ENCODE results near the gene CCDC15. TPM values are rescaled to one million over a fixed set of nuclear protein-coding genes. Genes with fewer than 3 reads are reported as not detected.

The CCDC15 gene
- total RNA-seq, 2 experiments from 2014 or later: 4.3 to 4.5 TPM

DNA sequence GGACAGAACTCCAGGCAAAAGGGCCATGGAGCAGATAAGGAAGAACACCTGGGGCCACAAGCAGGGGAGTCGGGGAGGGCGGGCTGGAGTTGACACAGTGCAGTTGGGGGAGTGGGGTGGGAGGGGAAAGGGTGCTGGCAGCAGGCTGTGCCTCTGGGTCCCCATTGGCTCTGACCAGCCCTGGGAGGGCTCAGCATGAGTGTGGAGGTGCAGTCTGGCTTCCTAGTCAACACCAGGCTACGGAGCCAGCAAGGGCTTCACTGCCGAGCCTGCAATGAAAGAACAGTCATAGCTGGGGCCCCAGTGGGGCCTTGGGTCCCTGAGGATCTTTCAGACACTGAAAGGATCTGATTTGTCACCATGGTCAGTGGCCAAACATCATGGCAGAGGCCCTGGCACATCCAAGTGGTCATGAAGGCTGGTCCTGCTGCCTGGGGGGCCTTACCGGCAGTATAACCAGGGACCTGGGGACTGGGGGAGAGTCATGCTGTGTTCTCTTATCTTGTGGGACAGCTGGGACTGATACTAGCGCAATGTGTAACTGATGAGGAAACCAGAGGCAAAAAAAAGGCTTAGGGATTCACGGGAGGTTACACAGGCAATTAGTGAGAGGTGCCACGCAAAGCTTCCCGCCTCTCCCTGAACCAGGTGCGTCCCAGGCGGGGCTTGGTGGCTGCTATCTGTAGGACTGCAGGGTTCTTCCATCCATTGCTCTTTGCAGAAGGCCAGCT is 120.7 kb downstream of the CCDC15 start:
- H3K4me1 Mint-ChIP-seq: peaks cover 13% of the 10 kb centered on the region
- H3K9me3 Mint-ChIP-seq: no peaks in the 10 kb centered on the region
- no peak overlapping the region for H3K27ac Mint-ChIP-seq
- no peak for DNase-seq
- H3K36me3 Mint-ChIP-seq: no peaks in the 10 kb centered on the region
- peaks cover 6% of the 10 kb centered on the region for H3K27me3 Mint-ChIP-seq
- H3K4me3 Mint-ChIP-seq: no peak overlapping the region

DNA sequence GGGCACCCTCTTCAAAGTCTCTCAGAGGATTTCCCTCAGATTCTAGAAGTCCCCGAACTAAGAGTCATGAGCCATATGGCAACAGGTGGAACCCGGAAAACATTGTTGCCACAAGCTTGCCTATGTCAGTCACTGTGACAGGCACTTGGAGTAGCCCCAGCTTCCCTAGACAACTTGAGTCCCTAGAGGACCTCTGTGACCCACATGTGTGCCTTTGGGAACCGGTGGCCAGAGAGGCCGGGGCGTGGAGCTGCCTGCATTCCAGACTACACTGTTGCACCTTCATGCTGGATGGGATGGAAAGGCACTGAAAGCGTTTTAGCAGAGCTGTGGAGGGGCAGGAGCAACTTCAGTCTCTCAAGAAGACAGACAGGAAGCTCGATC is 121.2 kb downstream of the CCDC15 start:
- Mint-ChIP-seq H3K4me3 (no peak overlapping the region), H3K27me3 (peaks cover under 1% of the 10 kb centered on the region), H3K27ac (no peak overlapping the region), H3K36me3 (no peaks in the 10 kb centered on the region), H3K4me1 (peaks cover 9% of the 10 kb centered on the region), H3K9me3 (no peaks in the 10 kb centered on the region)
- DNase-seq: no peak

DNA sequence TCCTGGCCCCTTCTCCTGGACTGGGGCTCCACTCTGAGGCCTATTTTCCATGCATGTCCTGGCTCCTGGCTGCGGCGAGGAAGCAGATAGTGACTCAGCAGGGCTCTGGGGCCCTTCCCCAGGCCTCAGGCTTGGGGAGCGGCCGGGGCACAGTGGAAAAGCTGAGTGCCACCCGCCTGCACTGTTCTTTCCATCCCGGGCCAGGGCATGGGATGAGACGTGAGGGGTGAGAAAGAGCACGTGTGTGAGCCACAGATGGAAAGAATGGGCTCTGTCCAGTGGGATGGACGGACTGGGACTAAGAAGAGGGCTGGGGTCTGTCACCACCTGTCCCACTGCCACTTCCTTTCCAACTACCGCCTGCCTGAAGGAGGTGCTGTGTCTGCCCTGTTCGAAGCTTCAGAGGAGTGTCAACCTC is 121.9 kb downstream of the CCDC15 start:
- H3K4me3 Mint-ChIP-seq: no peak overlapping the region
- DNase-seq: no peak
- no peaks in the 10 kb centered on the region for H3K27me3 Mint-ChIP-seq
- no peak overlapping the region for H3K27ac Mint-ChIP-seq
- no peaks in the 10 kb centered on the region for H3K36me3 Mint-ChIP-seq
- no peaks in the 10 kb centered on the region for H3K9me3 Mint-ChIP-seq
- peaks cover 4% of the 10 kb centered on the region for H3K4me1 Mint-ChIP-seq

DNA sequence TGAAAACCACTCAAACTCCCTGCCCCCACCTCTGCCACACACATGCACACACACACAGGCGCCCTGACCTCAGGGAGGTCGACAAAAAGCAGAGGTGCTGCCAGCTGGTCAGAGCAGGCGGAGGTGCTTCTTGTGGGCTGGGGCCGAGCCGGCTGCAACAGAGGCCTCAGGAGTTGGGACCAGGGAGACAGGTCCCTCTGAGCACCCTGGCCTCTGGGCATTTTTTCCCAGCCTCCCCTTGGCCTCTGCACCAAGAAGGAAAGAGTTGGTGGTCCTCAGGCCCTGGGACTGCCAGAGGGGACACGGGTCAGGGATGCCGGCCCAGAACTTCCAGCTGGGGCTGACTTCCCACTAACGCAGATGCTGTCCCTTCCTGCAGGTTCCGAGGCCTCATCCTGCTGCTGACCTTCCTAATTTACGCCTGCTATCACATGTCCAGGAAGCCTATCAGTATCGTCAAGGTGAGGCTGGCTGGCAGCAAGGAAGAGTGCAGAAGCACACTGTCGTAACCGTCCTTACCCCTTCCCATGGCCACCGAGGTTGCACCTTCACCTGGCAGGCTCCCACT is 122.5 kb downstream of the CCDC15 start:
- no peak overlapping the region for H3K4me3 Mint-ChIP-seq
- no peaks in the 10 kb centered on the region for H3K27me3 Mint-ChIP-seq
- no peak overlapping the region for H3K27ac Mint-ChIP-seq
- DNase-seq: no peak
- H3K9me3 Mint-ChIP-seq: no peaks in the 10 kb centered on the region
- peaks cover 1% of the 10 kb centered on the region for H3K4me1 Mint-ChIP-seq
- no peaks in the 10 kb centered on the region for H3K36me3 Mint-ChIP-seq

DNA sequence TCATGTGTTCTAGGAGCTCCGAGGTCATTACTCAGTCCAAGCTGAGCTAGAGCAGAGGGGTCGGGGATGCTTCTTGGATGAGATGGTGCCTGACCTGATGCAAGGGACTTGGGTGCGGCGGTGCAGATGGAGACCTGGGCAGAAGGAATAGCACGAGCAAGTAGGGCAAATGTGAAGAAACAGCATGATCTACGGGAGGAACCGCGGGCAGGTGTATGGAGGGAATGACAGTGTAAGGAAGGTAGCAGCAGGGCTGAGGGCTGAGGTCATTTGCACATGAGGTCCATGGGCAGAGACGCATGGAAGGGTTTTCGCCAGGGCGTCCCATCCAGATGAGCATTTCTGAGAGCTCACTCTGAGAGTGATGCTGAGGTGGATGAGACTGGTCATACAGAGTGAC is 124.0 kb downstream of the CCDC15 start:
- H3K9me3 Mint-ChIP-seq: no peaks in the 10 kb centered on the region
- no peaks in the 10 kb centered on the region for H3K36me3 Mint-ChIP-seq
- H3K4me1 Mint-ChIP-seq: peaks cover 1% of the 10 kb centered on the region
- no peaks in the 10 kb centered on the region for H3K27me3 Mint-ChIP-seq
- H3K27ac Mint-ChIP-seq: no peak overlapping the region
- DNase-seq: no peak
- no peak overlapping the region for H3K4me3 Mint-ChIP-seq

DNA sequence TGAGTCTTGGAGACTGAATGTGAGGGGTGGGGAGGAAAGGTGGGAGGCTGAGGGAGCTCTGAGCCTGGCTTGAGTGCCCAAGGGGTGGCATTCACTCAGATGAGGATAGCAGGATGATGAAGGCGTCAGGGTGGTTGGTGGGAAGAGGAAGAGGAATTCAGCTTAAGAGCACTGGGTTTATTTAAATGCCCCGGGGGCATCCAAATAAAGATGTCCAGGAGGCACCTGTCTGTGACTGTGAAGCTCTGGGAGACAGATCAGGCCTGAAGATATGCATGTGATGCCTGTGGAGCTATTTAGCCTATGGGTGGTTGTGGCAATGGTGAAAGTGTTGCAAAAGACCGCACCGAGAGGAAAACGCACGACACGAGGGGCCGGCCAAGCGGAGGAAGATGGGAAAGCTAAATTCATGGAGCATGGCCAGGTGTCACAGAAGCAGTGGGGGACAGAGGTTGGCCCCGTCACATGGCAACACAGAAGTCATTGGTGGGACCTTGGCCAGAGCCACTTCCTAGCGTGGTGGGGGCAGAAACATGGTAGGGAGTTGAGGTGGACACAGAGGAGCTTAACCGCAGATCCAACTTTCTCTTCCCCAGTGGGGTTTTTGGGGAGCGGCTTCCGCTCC is 124.6 kb downstream of the CCDC15 start:
- no peaks in the 10 kb centered on the region for H3K9me3 Mint-ChIP-seq
- H3K4me3 Mint-ChIP-seq: no peak overlapping the region
- DNase-seq: no peak
- no peaks in the 10 kb centered on the region for H3K36me3 Mint-ChIP-seq
- H3K27ac Mint-ChIP-seq: no peak overlapping the region
- no peaks in the 10 kb centered on the region for H3K27me3 Mint-ChIP-seq
- H3K4me1 Mint-ChIP-seq: peaks cover 1% of the 10 kb centered on the region

DNA sequence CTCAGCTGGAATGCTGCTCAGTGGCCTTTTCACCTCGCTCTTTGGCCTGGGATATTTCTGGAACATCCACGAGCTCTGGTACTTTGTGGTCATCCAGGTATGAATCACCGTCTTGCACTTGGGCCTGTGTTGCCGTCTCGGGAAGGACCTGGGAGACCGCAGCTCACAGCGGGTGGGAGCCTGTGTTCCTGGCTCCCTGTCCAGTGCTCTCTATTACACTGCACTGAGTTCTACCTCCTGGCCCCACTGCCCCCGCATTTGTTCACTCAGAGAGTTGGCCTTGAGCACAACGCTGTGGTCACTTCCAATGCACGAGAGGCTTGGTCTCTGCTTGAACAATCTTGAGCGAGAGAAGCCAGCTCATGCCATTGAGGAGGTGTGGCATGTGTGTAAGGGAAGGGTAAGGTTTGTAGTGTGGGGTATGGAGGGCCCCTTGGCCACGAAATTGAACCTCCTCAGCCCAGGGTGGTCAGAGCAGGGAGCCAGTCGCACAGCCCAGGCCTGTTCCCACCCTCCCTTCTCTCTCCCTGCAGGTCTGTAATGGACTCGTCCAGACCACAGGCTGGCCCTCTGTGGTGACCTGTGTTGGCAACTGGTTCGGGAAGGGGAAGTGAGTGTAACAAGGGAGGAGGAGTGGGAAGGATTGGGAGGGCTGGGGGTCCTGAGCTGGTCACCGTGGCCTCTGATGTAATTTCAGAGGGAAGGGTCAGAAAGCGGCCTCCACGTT is 125.3 kb downstream of the CCDC15 start:
- Mint-ChIP-seq H3K27me3 (no peaks in the 10 kb centered on the region), H3K36me3 (no peaks in the 10 kb centered on the region)
- no peak for DNase-seq

DNA sequence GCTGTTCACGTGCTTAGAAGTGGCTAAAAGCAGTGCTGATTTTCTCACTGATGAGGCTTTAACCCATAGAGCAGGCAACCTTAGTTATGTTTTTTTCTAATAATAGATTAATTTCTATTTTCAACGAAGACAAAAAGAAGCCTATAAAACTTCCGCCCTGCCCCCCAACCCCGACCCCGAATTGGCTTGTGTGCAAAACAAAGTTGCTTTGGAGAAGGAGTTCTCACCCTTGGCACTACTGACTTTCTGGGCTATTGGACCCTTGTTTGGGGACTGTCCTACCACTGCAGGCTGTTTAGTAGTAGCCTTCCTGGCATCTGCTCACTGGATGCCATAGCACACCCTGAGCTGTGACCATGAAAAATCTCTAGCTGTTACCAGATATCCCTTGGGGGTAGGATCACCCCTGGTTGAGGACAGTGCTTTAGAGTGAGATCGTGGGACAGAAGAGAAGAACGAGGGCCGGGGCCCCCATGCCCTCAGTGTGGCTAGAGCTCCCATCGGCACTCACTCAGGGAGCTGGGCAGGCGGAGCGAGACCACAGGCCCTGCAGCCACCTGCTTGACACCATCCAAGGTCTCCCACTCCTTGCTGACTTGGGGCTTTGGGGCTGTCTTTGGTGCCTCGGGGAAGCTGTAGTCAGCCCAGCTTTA is 126.0 kb downstream of the CCDC15 start:
- H3K9me3 Mint-ChIP-seq: no peaks in the 10 kb centered on the region
- no peaks in the 10 kb centered on the region for H3K4me1 Mint-ChIP-seq
- no peak overlapping the region for H3K4me3 Mint-ChIP-seq
- no peak overlapping the region for H3K27ac Mint-ChIP-seq
- H3K36me3 Mint-ChIP-seq: no peaks in the 10 kb centered on the region
- no peaks in the 10 kb centered on the region for H3K27me3 Mint-ChIP-seq
- DNase-seq: no peak

More for the DNA sequence above, 125.3 kb downstream of the CCDC15 start:
- no peaks in the 10 kb centered on the region for H3K9me3 Mint-ChIP-seq
- no peaks in the 10 kb centered on the region for H3K4me1 Mint-ChIP-seq
- H3K4me3 Mint-ChIP-seq: no peak overlapping the region
- H3K27ac Mint-ChIP-seq: no peak overlapping the region

DNA sequence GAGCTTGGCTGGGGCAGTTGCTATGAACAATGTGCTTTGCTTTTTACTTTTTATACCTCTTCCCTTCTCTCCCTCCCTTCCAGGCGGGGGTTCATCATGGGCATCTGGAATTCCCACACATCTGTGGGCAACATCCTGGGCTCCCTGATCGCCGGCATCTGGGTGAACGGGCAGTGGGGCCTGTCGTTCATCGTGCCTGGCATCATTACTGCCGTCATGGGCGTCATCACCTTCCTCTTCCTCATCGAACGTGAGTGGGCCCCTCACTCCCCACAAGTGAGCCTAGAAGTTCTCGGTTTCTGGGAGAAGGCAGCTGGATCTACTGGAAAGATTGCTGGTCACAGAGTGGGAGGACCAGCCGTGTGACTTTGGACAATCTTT is 126.5 kb downstream of the CCDC15 start:
- Mint-ChIP-seq H3K27ac (no peak overlapping the region), H3K4me3 (no peak overlapping the region), H3K4me1 (no peaks in the 10 kb centered on the region), H3K9me3 (no peaks in the 10 kb centered on the region), H3K27me3 (no peaks in the 10 kb centered on the region), H3K36me3 (no peaks in the 10 kb centered on the region)
- no peak for DNase-seq

DNA sequence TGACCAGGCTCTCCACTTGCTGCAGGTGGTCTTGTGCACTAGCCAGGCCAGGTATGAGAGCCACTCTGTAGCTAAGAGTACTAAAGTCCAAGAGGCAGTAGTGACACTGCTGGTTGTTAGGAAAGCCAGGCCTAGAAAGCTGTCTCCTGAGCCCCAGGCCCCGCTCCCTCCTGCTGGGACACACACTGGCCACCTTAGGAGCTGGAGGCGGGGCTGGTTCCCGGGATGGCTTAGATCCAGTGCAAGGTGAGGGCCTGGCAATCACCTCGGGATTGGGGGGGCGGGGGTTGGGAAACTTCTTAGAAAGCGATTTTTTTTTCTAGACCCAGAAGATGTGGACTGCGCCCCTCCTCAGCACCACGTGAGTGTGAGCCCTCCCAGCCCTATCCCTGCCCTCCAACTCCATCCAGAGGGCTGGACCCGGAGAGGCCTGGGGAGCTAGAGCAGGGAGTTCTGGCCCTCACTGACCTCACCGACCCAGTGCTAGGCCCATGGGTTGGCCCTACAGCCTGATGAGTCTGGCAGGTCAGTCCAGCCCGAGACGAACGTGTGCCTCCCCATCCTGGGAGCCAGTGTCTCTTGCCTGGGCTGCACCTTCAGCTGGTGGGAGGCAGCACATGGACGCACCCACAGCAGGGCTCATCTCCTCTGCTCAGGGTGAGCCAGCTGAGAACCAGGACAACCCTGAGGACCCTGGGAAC is 127.2 kb downstream of the CCDC15 start:
- no peak for DNase-seq
- Mint-ChIP-seq H3K36me3 (no peaks in the 10 kb centered on the region), H3K27ac (no peak overlapping the region), H3K9me3 (no peaks in the 10 kb centered on the region), H3K4me1 (no peaks in the 10 kb centered on the region), H3K4me3 (no peak overlapping the region), H3K27me3 (no peaks in the 10 kb centered on the region)

DNA sequence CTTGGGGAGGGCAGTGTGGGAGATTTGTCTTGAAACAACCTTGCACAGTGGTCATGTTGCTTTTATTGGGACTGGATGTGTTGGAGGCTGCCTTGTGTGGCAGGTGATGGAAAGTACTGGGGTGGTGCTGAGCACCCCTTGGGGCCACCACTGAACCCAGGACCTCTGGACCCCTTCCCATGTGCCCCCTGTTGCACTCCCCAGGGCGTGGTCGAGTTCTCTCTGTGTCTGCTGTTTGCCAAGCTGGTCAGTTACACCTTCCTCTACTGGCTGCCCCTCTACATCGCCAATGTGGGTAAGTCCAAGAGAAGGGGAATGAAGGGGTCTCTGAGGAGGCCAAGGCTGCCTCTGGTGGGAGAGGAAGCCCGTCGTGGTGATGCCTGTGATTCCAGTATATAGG is 128.0 kb downstream of the CCDC15 start:
- Mint-ChIP-seq H3K4me1 (no peaks in the 10 kb centered on the region), H3K27ac (no peak overlapping the region), H3K9me3 (no peaks in the 10 kb centered on the region), H3K4me3 (no peak overlapping the region), H3K36me3 (no peaks in the 10 kb centered on the region), H3K27me3 (no peaks in the 10 kb centered on the region)
- DNase-seq: no peak

DNA sequence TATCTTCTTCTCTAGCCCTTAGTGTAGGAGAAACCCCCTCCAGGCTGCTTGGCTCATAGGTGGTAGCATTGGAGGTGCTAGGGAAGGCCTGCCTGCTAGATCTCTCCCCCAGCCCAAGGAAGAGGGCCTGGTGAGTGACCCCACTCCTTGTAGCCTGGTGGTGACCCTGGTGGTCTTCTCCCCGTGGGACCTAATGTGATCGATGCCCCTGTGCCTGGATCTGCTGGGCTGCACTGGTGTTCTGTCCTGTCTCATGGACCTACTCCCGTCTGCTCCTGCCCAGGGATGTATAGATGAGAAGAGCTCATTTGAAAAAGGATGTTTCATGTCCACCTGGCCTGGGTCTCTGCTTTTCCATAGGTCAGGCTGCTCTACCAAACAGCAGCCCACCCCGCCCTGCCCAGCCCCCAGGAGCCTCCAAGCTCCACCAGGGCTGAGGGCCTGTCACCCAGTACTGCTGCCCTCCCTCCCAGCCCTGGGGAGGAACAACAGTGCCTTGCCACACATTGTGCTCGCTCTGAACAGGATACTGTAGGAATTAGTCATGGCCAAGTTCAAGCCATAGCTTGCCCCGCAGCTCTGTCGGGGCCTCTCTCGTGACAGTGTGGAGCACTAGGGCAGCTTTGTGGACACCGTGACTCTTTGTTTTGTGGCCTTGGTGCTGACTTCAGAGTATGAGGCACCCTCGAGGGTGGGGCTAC is 128.8 kb downstream of the CCDC15 start:
- no peak for DNase-seq
- Mint-ChIP-seq H3K27ac (no peak overlapping the region), H3K27me3 (no peaks in the 10 kb centered on the region), H3K9me3 (no peaks in the 10 kb centered on the region), H3K4me1 (no peaks in the 10 kb centered on the region), H3K4me3 (no peak overlapping the region), H3K36me3 (no peaks in the 10 kb centered on the region)

DNA sequence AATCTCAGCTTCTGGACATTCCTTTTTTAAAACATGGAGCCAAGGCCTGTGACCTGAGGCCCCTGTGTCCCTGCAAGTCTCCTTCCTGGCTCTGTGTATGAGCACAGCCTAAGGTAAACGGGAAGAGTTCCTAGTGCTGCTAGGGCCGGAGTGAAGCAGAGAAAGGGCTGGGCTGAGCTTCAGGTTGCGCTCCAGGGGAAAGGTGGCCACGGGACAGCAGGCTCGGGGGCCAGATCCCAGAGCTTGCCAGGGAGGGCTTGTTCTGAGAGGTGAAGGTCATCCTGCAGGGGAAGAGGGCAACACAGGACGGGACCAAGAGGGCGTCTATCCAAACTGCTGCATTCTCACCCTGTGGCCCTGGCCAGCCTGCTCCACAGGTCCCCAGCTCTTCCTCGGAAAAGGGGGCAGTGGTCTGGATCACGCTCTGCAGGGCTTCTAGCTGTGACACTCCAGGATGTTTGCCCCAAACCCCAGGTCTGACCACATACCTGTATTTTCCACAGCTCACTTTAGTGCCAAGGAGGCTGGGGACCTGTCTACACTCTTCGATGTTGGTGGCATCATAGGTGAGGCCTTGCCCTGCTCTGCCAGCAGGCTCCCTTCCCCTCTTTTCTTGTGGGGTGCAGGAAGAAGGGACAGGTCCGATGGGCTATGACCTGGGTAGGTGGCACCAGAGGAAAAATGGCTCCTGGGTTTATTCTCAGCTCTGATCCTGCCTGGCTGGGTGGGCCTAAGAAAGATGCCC is 129.5 kb downstream of the CCDC15 start:
- Mint-ChIP-seq H3K27ac (no peak overlapping the region), H3K9me3 (no peaks in the 10 kb centered on the region), H3K4me3 (no peak overlapping the region), H3K4me1 (no peaks in the 10 kb centered on the region), H3K27me3 (no peaks in the 10 kb centered on the region), H3K36me3 (no peaks in the 10 kb centered on the region)
- DNase-seq: no peak

DNA sequence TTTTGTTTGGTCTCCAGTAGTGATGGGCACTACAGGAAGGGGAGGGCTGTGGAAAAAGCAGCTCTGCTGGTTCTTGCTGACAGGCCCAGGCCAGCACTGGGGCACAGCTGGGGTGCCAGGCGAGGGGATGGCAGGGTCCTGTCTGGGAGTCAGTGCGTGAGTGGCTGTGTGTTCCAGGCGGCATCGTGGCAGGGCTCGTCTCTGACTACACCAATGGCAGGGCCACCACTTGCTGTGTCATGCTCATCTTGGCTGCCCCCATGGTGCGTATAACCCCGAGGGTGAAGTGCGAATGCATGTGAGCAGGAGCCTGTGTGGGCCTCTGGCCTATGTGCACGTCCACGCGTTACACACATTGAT is 130.0 kb downstream of the CCDC15 start:
- no peak overlapping the region for H3K4me3 Mint-ChIP-seq
- no peaks in the 10 kb centered on the region for H3K9me3 Mint-ChIP-seq
- H3K27me3 Mint-ChIP-seq: no peaks in the 10 kb centered on the region
- H3K36me3 Mint-ChIP-seq: no peaks in the 10 kb centered on the region
- H3K27ac Mint-ChIP-seq: no peak overlapping the region
- H3K4me1 Mint-ChIP-seq: no peaks in the 10 kb centered on the region
- no peak for DNase-seq
